Tibial artery (tissue), 4 donors: ENCODE results near the gene KCP.

Source experiments
- DNase-seq, 2 donors: peaks; one replicate each; pipeline ENCODE4 v3.0.0-alpha.2; 2019
- H3K27ac ChIP-seq, 2 donors: fragments of 200-600 bp; sonication (generic) in 1 of 2; 1 replicate in 1 of 2; 2 replicates in 1 of 2; pipeline ENCODE4 v1.5.1; 2018 to 2019; ENCODE audit warnings: mild to moderate bottlenecking in 1 of 2
- H3K27me3 ChIP-seq, 2 donors: fragments of 200-600 bp; sonication (generic) in 1 of 2; one replicate each; pipeline versions ENCODE4 v1.5.1 to v1.6.0; 2016 to 2019
- H3K36me3 ChIP-seq, 3 donors: fragments of 200-600 bp; sonication (generic) in 2 of 3; one replicate each; pipeline ENCODE4 v1.5.1; 2016 to 2019; ENCODE audit warnings: mild to moderate bottlenecking in 2 of 3
- H3K4me1 ChIP-seq, 4 donors: fragments of 200-600 bp; sonication (generic) in 2 of 4; 1 replicate in 3 of 4; 2 replicates in 1 of 4; pipeline ENCODE4 v1.5.1; 2016 to 2019
- H3K4me3 ChIP-seq, 2 donors: fragments of 200-600 bp; sonication (generic) in 1 of 2; 1 replicate in 1 of 2; 2 replicates in 1 of 2; pipeline ENCODE4 v1.5.1; 2018 to 2019; ENCODE audit warnings: mild to moderate bottlenecking in 2 of 2
- H3K9me3 ChIP-seq, 3 donors: fragments of 200-600 bp; sonication (generic) in 1 of 3; one replicate each; pipeline ENCODE4 v1.5.1; 2016 to 2019
- CTCF ChIP-seq, 2 experiments: fragments of 200-600 bp in 1 of 2; fragments of 450-650 bp in 1 of 2; IDR thresholded peaks; one replicate each; pipeline ENCODE4 v1.5.1; 2017 to 2019; ENCODE audit warnings: antibody characterized with exemption in 2 of 2, mild to moderate bottlenecking in 1 of 2, moderate library complexity in 1 of 2
- intact Hi-C: fragments of 100-400 bp; cut with DNase I; formaldehyde crosslinking; loops from one replicate; pipeline ENCODE4 v1.15.0; 2023; ENCODE audit warnings: low total_unique reads

Gene KCP

GRCh38 chr7:128877756-128878120, 32.8 kb downstream of the KCP start:
- no peak for TF ChIP-seq CTCF (IDR thresholded peaks at IDR 0.05)
- Histone ChIP-seq H3K4me3 (no peak overlapping the region), H3K27ac (no peak overlapping the region), H3K4me1 (no peaks in the 10 kb centered on the region), H3K9me3 (no peaks in the 10 kb centered on the region), H3K36me3 (no peaks in the 10 kb centered on the region), H3K27me3 (peaks cover 0 to 6% of the 10 kb centered on the region in 2 donors)
- DNase-seq: no peak
- intact Hi-C loops: no loop called here

GRCh38 chr7:128876978-128877755, 33.3 kb downstream of the KCP start:
- Histone ChIP-seq H3K36me3 (no peaks in the 10 kb centered on the region), H3K9me3 (no peaks in the 10 kb centered on the region), H3K27me3 (peaks cover 0 to 6% of the 10 kb centered on the region in 2 donors), H3K4me1 (no peaks in the 10 kb centered on the region), H3K4me3 (no peak overlapping the region), H3K27ac (no peak overlapping the region)
- intact Hi-C loops: no loop called here
- no peak for TF ChIP-seq CTCF (IDR thresholded peaks at IDR 0.05)
- DNase-seq: peak in 1 of 2 donors; percentile 64

GRCh38 chr7:128876586-128876977, 33.9 kb downstream of the KCP start:
- Histone ChIP-seq H3K4me1 (no peaks in the 10 kb centered on the region), H3K27me3 (peaks cover 0 to 6% of the 10 kb centered on the region in 2 donors), H3K27ac (no peak overlapping the region), H3K36me3 (no peaks in the 10 kb centered on the region), H3K9me3 (no peaks in the 10 kb centered on the region), H3K4me3 (no peak overlapping the region)
- no peak for TF ChIP-seq CTCF (IDR thresholded peaks at IDR 0.05)
- no peak for DNase-seq
- intact Hi-C loops: no loop called here

GRCh38 chr7:128876127-128876526, 34.4 kb downstream of the KCP start:
- intact Hi-C loops: no loop called here

GRCh38 chr7:128875523-128875948, 35.0 kb downstream of the KCP start:
- Histone ChIP-seq H3K27me3 (peaks cover 0 to 6% of the 10 kb centered on the region in 2 donors), H3K4me1 (no peaks in the 10 kb centered on the region), H3K27ac (no peak overlapping the region), H3K4me3 (no peak overlapping the region), H3K36me3 (no peaks in the 10 kb centered on the region), H3K9me3 (no peaks in the 10 kb centered on the region)
- intact Hi-C loops: no loop called here
- no peak for DNase-seq
- TF ChIP-seq CTCF (IDR thresholded peaks at IDR 0.05): no peak

More at GRCh38 chr7:128876127-128876526, 34.4 kb downstream of the KCP start:
- H3K4me3 ChIP-seq: no peak overlapping the region
- H3K9me3 ChIP-seq: no peaks in the 10 kb centered on the region
- DNase-seq: no peak
- peaks cover 0 to 6% of the 10 kb centered on the region in 2 donors for H3K27me3 ChIP-seq
- no peaks in the 10 kb centered on the region for H3K36me3 ChIP-seq
- H3K4me1 ChIP-seq: no peaks in the 10 kb centered on the region
- TF ChIP-seq CTCF (IDR thresholded peaks at IDR 0.05): no peak
- no peak overlapping the region for H3K27ac ChIP-seq
